ENCODE results near the gene TFF3. TPM values are rescaled to one million over a fixed set of nuclear protein-coding genes. Genes with fewer than 3 reads are reported as not detected.

The TFF3 gene
- total and polyA plus RNA-seq, 10 of the 15 experiments (the other 5 are each of a cell fraction or from before 2014, with no cell fraction given): not detected

DNA sequence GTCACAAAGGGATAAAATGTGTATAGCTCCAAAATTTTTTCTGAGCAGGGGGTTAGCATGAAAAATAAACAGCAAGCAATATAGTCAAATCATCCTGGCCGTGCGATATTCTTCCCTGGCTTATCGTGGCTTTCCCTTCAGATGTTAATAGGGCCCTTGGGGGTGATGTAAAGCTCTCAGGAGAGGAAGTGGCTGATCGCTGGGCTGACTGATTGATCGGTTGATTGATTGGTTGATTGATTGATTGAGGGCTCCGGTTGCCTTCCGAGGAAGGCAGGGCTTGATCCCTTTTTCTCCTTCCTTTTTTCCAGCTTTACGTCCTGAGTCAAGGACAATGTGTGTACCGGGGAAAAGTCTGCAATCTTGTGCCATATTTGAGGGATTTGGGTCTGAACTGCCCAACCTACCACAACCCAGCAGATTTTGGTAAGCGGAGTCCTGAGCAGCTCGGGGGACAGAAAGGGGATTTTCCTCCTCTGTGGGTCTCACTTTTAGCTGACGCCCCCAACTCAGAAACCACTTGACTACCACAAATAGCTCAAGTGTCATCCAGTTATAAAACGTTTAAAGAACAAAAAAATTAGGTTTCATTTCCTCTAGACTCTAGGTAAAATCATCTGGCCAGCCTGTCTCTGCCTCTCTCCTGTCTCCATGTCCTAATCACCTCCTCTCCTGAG, 29.5 kb downstream of the TFF3 start (continued):
- TF ChIP-seq, protein P1, sequence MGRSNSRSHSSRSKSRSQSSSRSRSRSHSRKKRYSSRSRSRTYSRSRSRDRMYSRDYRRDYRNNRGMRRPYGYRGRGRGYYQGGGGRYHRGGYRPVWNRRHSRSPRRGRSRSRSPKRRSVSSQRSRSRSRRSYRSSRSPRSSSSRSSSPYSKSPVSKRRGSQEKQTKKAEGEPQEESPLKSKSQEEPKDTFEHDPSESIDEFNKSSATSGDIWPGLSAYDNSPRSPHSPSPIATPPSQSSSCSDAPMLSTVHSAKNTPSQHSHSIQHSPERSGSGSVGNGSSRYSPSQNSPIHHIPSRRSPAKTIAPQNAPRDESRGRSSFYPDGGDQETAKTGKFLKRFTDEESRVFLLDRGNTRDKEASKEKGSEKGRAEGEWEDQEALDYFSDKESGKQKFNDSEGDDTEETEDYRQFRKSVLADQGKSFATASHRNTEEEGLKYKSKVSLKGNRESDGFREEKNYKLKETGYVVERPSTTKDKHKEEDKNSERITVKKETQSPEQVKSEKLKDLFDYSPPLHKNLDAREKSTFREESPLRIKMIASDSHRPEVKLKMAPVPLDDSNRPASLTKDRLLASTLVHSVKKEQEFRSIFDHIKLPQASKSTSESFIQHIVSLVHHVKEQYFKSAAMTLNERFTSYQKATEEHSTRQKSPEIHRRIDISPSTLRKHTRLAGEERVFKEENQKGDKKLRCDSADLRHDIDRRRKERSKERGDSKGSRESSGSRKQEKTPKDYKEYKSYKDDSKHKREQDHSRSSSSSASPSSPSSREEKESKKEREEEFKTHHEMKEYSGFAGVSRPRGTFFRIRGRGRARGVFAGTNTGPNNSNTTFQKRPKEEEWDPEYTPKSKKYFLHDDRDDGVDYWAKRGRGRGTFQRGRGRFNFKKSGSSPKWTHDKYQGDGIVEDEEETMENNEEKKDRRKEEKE (IDR thresholded peaks at IDR 0.05): no peak
- TF ChIP-seq GABPA (IDR thresholded peaks at IDR 0.05; ENCODE audit: low read depth) (no peak), HDGF (IDR thresholded peaks at IDR 0.05) (no peak), POLR2A (IDR thresholded peaks at IDR 0.05; ENCODE audit: low read depth, low read length) (no peak), ZNF24 (IDR thresholded peaks at IDR 0.05) (no peak), RBBP5 (conservative IDR thresholded peaks at IDR 0.05) (no peak), CREB1 (IDR thresholded peaks at IDR 0.05; ENCODE audit: low read depth) (no peak), NFIC (IDR thresholded peaks at IDR 0.05; ENCODE audit: low read depth, low read length) (no peak; the same call in 1 of the 2 replicates), NFYA (IDR thresholded peaks at IDR 0.05; ENCODE audit: borderline replicate concordance, low read depth, low read length) (no peak), PAX8 (IDR thresholded peaks at IDR 0.05) (no peak), ZSCAN29 (IDR thresholded peaks at IDR 0.05) (no peak), CREM (IDR thresholded peaks at IDR 0.05; ENCODE audit: low read depth) (0 out of 2 replicates have a peak, but pooled peaks have one; percentile 13), FOS (IDR thresholded peaks at IDR 0.05; ENCODE audit: borderline replicate concordance, extremely low read depth, insufficient read length) (no peak), HDAC2 (IDR thresholded peaks at IDR 0.05) (no peak), ZNF274 (IDR thresholded peaks at IDR 0.05; ENCODE audit: insufficient read depth, insufficient read length) (no peak), ZBED1 (IDR thresholded peaks at IDR 0.05; ENCODE audit: borderline replicate concordance) (no peak), EP300 (IDR thresholded peaks at IDR 0.05; ENCODE audit: borderline replicate concordance in 1 of 2, control insufficient read depth in 1 of 2, low read depth in 2 of 2, low read length in 2 of 2) (peak in 1 of 2 experiments; percentile 73; a peak in 3 of 4 replicates), IKZF2 (IDR thresholded peaks at IDR 0.05) (peak in 1 of 2 experiments; percentile 51; a peak in 3 of 4 replicates), SIX5 (IDR thresholded peaks at IDR 0.05; ENCODE audit: low read depth, low read length, severe bottlenecking) (no peak), ZZZ3 (IDR thresholded peaks at IDR 0.05; ENCODE audit: control insufficient read depth, insufficient read length, low read depth) (no peak), MTA2 (IDR thresholded peaks at IDR 0.05; ENCODE audit: low read depth) (peak; percentile 67)
- TF ChIP-seq, protein P2, sequence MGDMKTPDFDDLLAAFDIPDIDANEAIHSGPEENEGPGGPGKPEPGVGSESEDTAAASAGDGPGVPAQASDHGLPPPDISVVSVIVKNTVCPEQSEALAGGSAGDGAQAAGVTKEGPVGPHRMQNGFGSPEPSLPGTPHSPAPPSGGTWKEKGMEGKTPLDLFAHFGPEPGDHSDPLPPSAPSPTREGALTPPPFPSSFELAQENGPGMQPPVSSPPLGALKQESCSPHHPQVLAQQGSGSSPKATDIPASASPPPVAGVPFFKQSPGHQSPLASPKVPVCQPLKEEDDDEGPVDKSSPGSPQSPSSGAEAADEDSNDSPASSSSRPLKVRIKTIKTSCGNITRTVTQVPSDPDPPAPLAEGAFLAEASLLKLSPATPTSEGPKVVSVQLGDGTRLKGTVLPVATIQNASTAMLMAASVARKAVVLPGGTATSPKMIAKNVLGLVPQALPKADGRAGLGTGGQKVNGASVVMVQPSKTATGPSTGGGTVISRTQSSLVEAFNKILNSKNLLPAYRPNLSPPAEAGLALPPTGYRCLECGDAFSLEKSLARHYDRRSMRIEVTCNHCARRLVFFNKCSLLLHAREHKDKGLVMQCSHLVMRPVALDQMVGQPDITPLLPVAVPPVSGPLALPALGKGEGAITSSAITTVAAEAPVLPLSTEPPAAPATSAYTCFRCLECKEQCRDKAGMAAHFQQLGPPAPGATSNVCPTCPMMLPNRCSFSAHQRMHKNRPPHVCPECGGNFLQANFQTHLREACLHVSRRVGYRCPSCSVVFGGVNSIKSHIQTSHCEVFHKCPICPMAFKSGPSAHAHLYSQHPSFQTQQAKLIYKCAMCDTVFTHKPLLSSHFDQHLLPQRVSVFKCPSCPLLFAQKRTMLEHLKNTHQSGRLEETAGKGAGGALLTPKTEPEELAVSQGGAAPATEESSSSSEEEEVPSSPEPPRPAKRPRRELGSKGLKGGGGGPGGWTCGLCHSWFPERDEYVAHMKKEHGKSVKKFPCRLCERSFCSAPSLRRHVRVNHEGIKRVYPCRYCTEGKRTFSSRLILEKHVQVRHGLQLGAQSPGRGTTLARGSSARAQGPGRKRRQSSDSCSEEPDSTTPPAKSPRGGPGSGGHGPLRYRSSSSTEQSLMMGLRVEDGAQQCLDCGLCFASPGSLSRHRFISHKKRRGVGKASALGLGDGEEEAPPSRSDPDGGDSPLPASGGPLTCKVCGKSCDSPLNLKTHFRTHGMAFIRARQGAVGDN (IDR thresholded peaks at IDR 0.05): no peak
- TF ChIP-seq, protein P3, sequence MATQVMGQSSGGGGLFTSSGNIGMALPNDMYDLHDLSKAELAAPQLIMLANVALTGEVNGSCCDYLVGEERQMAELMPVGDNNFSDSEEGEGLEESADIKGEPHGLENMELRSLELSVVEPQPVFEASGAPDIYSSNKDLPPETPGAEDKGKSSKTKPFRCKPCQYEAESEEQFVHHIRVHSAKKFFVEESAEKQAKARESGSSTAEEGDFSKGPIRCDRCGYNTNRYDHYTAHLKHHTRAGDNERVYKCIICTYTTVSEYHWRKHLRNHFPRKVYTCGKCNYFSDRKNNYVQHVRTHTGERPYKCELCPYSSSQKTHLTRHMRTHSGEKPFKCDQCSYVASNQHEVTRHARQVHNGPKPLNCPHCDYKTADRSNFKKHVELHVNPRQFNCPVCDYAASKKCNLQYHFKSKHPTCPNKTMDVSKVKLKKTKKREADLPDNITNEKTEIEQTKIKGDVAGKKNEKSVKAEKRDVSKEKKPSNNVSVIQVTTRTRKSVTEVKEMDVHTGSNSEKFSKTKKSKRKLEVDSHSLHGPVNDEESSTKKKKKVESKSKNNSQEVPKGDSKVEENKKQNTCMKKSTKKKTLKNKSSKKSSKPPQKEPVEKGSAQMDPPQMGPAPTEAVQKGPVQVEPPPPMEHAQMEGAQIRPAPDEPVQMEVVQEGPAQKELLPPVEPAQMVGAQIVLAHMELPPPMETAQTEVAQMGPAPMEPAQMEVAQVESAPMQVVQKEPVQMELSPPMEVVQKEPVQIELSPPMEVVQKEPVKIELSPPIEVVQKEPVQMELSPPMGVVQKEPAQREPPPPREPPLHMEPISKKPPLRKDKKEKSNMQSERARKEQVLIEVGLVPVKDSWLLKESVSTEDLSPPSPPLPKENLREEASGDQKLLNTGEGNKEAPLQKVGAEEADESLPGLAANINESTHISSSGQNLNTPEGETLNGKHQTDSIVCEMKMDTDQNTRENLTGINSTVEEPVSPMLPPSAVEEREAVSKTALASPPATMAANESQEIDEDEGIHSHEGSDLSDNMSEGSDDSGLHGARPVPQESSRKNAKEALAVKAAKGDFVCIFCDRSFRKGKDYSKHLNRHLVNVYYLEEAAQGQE (IDR thresholded peaks at IDR 0.05; ENCODE audit: low read depth, low read length): no peak

Measured in GM12878 (cell line).